H9 (cell line): ENCODE data around the gene ARHGAP24. TPM values are rescaled to one million over a fixed set of nuclear protein-coding genes. Genes with fewer than 3 reads are reported as not detected.

Experiments
- DNase-seq: peaks from one replicate; pipeline ENCODE4 v3.0.0-alpha.2; 2017
- H2AFZ ChIP-seq: one replicate; pipeline ENCODE4 v1.6.1; 2013; ENCODE audit warnings: mild to moderate bottlenecking, low read length, control low read depth, moderate library complexity
- H2AK5ac ChIP-seq: 2 replicates; pipeline ENCODE4 v1.6.1; 2013; ENCODE audit warnings: low read length, control low read depth, mixed read lengths; ENCODE audit not compliant: insufficient read length
- H2BK120ac ChIP-seq: one replicate; pipeline ENCODE4 v1.6.1; 2013; ENCODE audit warnings: low read depth, mild to moderate bottlenecking, low read length, control low read depth, inconsistent platforms; ENCODE audit not compliant: poor library complexity, severe bottlenecking
- H2BK12ac ChIP-seq: 2 replicates; pipeline ENCODE4 v1.6.1; 2013; ENCODE audit warnings: low read length, control low read depth, mixed read lengths, low read depth; ENCODE audit not compliant: insufficient read length
- H2BK15ac ChIP-seq: 2 replicates; pipeline ENCODE4 v1.6.1; 2013; ENCODE audit warnings: low read depth, low read length, control low read depth
- H2BK20ac ChIP-seq: one replicate; pipeline ENCODE4 v1.6.1; 2013; ENCODE audit warnings: low read depth, mild to moderate bottlenecking, low read length, control low read depth, inconsistent platforms; ENCODE audit not compliant: poor library complexity, severe bottlenecking
- H2BK5ac ChIP-seq: 2 replicates; pipeline ENCODE4 v1.6.1; 2013; ENCODE audit warnings: low read length, control low read depth, mixed read lengths; ENCODE audit not compliant: insufficient read length
- H3K14ac ChIP-seq: 2 replicates; pipeline ENCODE4 v1.6.1; 2013; ENCODE audit warnings: low read length, control low read depth; ENCODE audit not compliant: insufficient read depth
- H3K18ac ChIP-seq: 2 replicates; pipeline ENCODE4 v1.6.1; 2013; ENCODE audit warnings: low read depth, mild to moderate bottlenecking, mixed read lengths, low read length, control low read depth; ENCODE audit not compliant: insufficient read length
- H3K23ac ChIP-seq: 2 replicates; pipeline ENCODE4 v1.6.1; 2013; ENCODE audit warnings: low read length, control low read depth, mixed read lengths, low read depth; ENCODE audit not compliant: insufficient read length
- H3K23me2 ChIP-seq: 2 replicates; pipeline ENCODE4 v1.6.1; 2013; ENCODE audit warnings: low read depth, mild to moderate bottlenecking, mixed read lengths, low read length, control low read depth; ENCODE audit not compliant: insufficient read length, poor library complexity, severe bottlenecking
- H3K27ac ChIP-seq: 2 replicates; pipeline ENCODE4 v1.5.1; 2013; ENCODE audit warnings: low read length, control low read depth, mixed read lengths, low read depth; ENCODE audit not compliant: insufficient read length
- H3K27me3 ChIP-seq: 2 replicates; pipeline ENCODE4 v1.6.1; 2013; ENCODE audit warnings: low read length, control low read depth, inconsistent platforms; ENCODE audit not compliant: insufficient read depth
- H3K4ac ChIP-seq: 2 replicates; pipeline ENCODE4 v1.6.1; 2013; ENCODE audit warnings: low read depth, mild to moderate bottlenecking, control low read depth, inconsistent platforms, low read length, moderate library complexity
- H3K4me1 ChIP-seq: 2 replicates; pipeline ENCODE4 v1.6.1; 2013; ENCODE audit warnings: low read length, control low read depth, inconsistent platforms; ENCODE audit not compliant: insufficient read depth
- H3K4me2 ChIP-seq: 2 replicates; pipeline ENCODE4 v1.6.1; 2013; ENCODE audit warnings: low read length, control low read depth, mixed read lengths; ENCODE audit not compliant: insufficient read length, insufficient read depth
- H3K56ac ChIP-seq: 2 replicates; pipeline ENCODE4 v1.6.1; 2013; ENCODE audit warnings: low read depth, mild to moderate bottlenecking, mixed read lengths, low read length, control low read depth; ENCODE audit not compliant: insufficient read length
- H3K79me1 ChIP-seq: 2 replicates; pipeline ENCODE4 v1.6.1; 2013; ENCODE audit warnings: low read depth, mild to moderate bottlenecking, moderate library complexity, low read length, control low read depth, inconsistent platforms; ENCODE audit not compliant: insufficient read depth, poor library complexity, severe bottlenecking
- H3K79me2 ChIP-seq: 2 replicates; pipeline ENCODE4 v1.6.1; 2013; ENCODE audit warnings: low read length, control low read depth, inconsistent platforms; ENCODE audit not compliant: insufficient read depth
- H3K9ac ChIP-seq: 2 replicates; pipeline ENCODE4 v1.6.1; 2013; ENCODE audit warnings: low read length, control low read depth, mixed read lengths; ENCODE audit not compliant: insufficient read length; ENCODE audit errors: extremely low read depth
- H3K9me3 ChIP-seq: one replicate; pipeline ENCODE4 v1.6.1; 2013; ENCODE audit warnings: low read depth, low read length, inconsistent platforms; ENCODE audit not compliant: control insufficient read depth
- H3T11ph ChIP-seq: one replicate; pipeline ENCODE4 v1.6.1; 2013; ENCODE audit warnings: mild to moderate bottlenecking, low read length, control low read depth, inconsistent platforms
- H4K20me1 ChIP-seq: one replicate; pipeline ENCODE4 v1.6.1; 2013; ENCODE audit not compliant: control insufficient read depth, insufficient read length, insufficient read depth
- H4K5ac ChIP-seq: 2 replicates; pipeline ENCODE4 v1.6.1; 2013; ENCODE audit warnings: low read depth, mild to moderate bottlenecking, mixed read lengths, low read length, control low read depth; ENCODE audit not compliant: insufficient read length
- H4K8ac ChIP-seq: replicated peaks from 2 replicates; pipeline ENCODE4 v1.6.1; 2013; ENCODE audit warnings: low read length, control low read depth, mixed read lengths, low read depth; ENCODE audit not compliant: insufficient read length
- H4K91ac ChIP-seq: 2 replicates; pipeline ENCODE4 v1.6.1; 2013; ENCODE audit warnings: low read depth, mild to moderate bottlenecking, moderate library complexity, mixed read lengths, low read length, control low read depth; ENCODE audit not compliant: insufficient read length
- H3K27ac Mint-ChIP-seq, 3 experiments: 2 replicates in 2 of 3; 3 replicates in 1 of 3; pipeline ENCODE4 v1.8.0; 2020 to 2021; ENCODE audit warnings: mixed read lengths in 3 of 3, mild to moderate bottlenecking in 1 of 3, moderate library complexity in 1 of 3
- H3K27me3 Mint-ChIP-seq: 2 replicates; pipeline ENCODE4 v1.8.0; 2021; ENCODE audit warnings: low read depth, mild to moderate bottlenecking, moderate library complexity, mixed read lengths
- H3K36me3 Mint-ChIP-seq, 3 experiments: 2 replicates in 2 of 3; 3 replicates in 1 of 3; pipeline ENCODE4 v1.8.0; 2020 to 2021; ENCODE audit warnings: low read depth in 3 of 3, mixed read lengths in 3 of 3; ENCODE audit not compliant: insufficient read depth in 1 of 3
- H3K4me1 Mint-ChIP-seq, 2 experiments: 2 replicates each; pipeline ENCODE4 v1.8.0; 2020; ENCODE audit warnings: mixed read lengths in 2 of 2
- H3K4me3 Mint-ChIP-seq, 2 experiments: 2 replicates in 1 of 2; 3 replicates in 1 of 2; pipeline ENCODE4 v1.8.0; 2020 to 2021; ENCODE audit warnings: mild to moderate bottlenecking in 2 of 2, mixed read lengths in 2 of 2, moderate library complexity in 1 of 2
- H3K9me3 Mint-ChIP-seq, 2 experiments: 2 replicates in 1 of 2; 3 replicates in 1 of 2; pipeline ENCODE4 v1.8.0; 2020; ENCODE audit warnings: mild to moderate bottlenecking in 2 of 2, mixed read lengths in 2 of 2, moderate library complexity in 1 of 2
- CTCF ChIP-seq: fragments of 200-600 bp; sonication (generic); conservative IDR thresholded peaks from 3 replicates; pipeline ENCODE4 v1.8.0; 2021; ENCODE audit warnings: antibody characterized with exemption, mild to moderate bottlenecking
- WGBS: extraction: QIAGEN DNeasy Blood & Tissue Kit; methylation state at CpG from one replicate; pipeline ENCODE4 v1.1.7; 2013; ENCODE audit warnings: missing lambda C conversion rate, low lambda C conversion rate, mixed read lengths; ENCODE audit not compliant: insufficient read length; ENCODE audit errors: extremely low coverage; 5-methylcytosine and 5-hydroxymethylcytosine counted together
- total RNA-seq: library from RNA; stranded (reverse); gene quantifications from 2 replicates; pipeline ENCODE4 v1.2.1, GENCODE V29; 2021

Gene ARHGAP24
- total RNA-seq, 1 experiment from 2014 or later, result 0.37 TPM

GRCh38 chr4:86034616-86035015 lies 559.7 kb downstream of the ARHGAP24 start:
- Histone ChIP-seq H3K27me3 (no peaks in the 10 kb centered on the region), H2BK12ac (no peak overlapping the region), H4K8ac (no peak overlapping the region), H3K23me2 (no peaks in the 10 kb centered on the region), H3K56ac (no peak overlapping the region), H3T11ph (no peak overlapping the region), H2AFZ (no peak overlapping the region), H2BK20ac (no peak overlapping the region), H2AK5ac (no peak overlapping the region), H2BK5ac (no peak overlapping the region), H3K14ac (no peak overlapping the region), H4K20me1 (no peaks in the 10 kb centered on the region), H3K4me1 (peaks cover 2% of the 10 kb centered on the region; the same call in 1 of the 2 replicates), H4K5ac (no peak overlapping the region), H3K79me2 (no peaks in the 10 kb centered on the region), H3K9me3 (no peaks in the 10 kb centered on the region), H3K4ac (no peak overlapping the region), H3K27ac (no peak overlapping the region), H3K23ac (no peak overlapping the region), H3K4me2 (no peak overlapping the region), H3K9ac (no peak overlapping the region), H3K79me1 (no peaks in the 10 kb centered on the region), H4K91ac (no peak overlapping the region), H2BK120ac (no peak overlapping the region), H3K18ac (no peak overlapping the region), H2BK15ac (no peak overlapping the region)
- no CpG with 5 or more reads among the region's 2 CpGs for WGBS
- no peaks in the 10 kb centered on the region for H3K27me3 Mint-ChIP-seq
- no peak for TF ChIP-seq CTCF
- H3K9me3 Mint-ChIP-seq, result no peaks in the 10 kb centered on the region
- H3K27ac Mint-ChIP-seq, result no peak overlapping the region
- DNase-seq, result no peak
- H3K36me3 Mint-ChIP-seq, result no peaks in the 10 kb centered on the region
- peaks cover 4 to 14% of the 10 kb centered on the region in 2 experiments; a peak in 2 of 4 replicates for H3K4me1 Mint-ChIP-seq
- no peak overlapping the region for H3K4me3 Mint-ChIP-seq
